Smooth muscle cell (in vitro differentiated cells): ENCODE results near the gene ITFG2. TPM values are rescaled to one million over a fixed set of nuclear protein-coding genes. Genes with fewer than 3 reads are reported as not detected.

Experiments used
- DNase-seq: peaks from one replicate; lab custom pipeline; 2025; ENCODE audit not compliant: unreplicated experiment; lab: John Stamatoyannopoulos, UW
- H2AFZ ChIP-seq: fragments of 200-600 bp; sonication (generic); 2 replicates; pipeline ENCODE4 v1.6.0; 2016; ENCODE audit warnings: antibody characterized with exemption, low read depth, mild to moderate bottlenecking
- H3F3A ChIP-seq: fragments of 200-600 bp; sonication (generic); 2 replicates; pipeline ENCODE4 v1.6.0; 2017; ENCODE audit warnings: antibody characterized with exemption, low read depth
- H3K27ac ChIP-seq: fragments of 200-600 bp; sonication (generic); 2 replicates; pipeline ENCODE4 v1.5.1; 2016; ENCODE audit warnings: low read depth, mild to moderate bottlenecking
- H3K27me3 ChIP-seq: fragments of 200-600 bp; sonication (generic); 2 replicates; pipeline ENCODE4 v1.6.1; 2016; ENCODE audit warnings: low read depth, mild to moderate bottlenecking
- H3K36me3 ChIP-seq: fragments of 200-600 bp; sonication (generic); 2 replicates; pipeline ENCODE4 v1.5.1; 2016; ENCODE audit warnings: low read depth
- H3K4me1 ChIP-seq: fragments of 200-600 bp; sonication (generic); 2 replicates; pipeline ENCODE4 v1.5.1; 2016; ENCODE audit warnings: low read depth
- H3K4me2 ChIP-seq: fragments of 200-600 bp; sonication (generic); 2 replicates; pipeline ENCODE4 v1.6.0; 2016; ENCODE audit warnings: mild to moderate bottlenecking
- H3K4me3 ChIP-seq: fragments of 200-600 bp; sonication (generic); 2 replicates; pipeline ENCODE4 v1.5.1; 2016; ENCODE audit warnings: mild to moderate bottlenecking
- H3K79me2 ChIP-seq: fragments of 200-600 bp; sonication (generic); 2 replicates; pipeline ENCODE4 v1.6.0; 2016; ENCODE audit warnings: low read depth, mild to moderate bottlenecking
- H3K9ac ChIP-seq: fragments of 200-600 bp; sonication (generic); 2 replicates; pipeline ENCODE4 v1.6.0; 2016; ENCODE audit warnings: low read depth
- H3K9me3 ChIP-seq: fragments of 200-600 bp; sonication (generic); replicated peaks from 2 replicates; pipeline ENCODE4 v1.5.1; 2016; ENCODE audit warnings: low read depth
- H4K20me1 ChIP-seq: fragments of 200-600 bp; sonication (generic); 2 replicates; pipeline ENCODE4 v1.6.0; 2016; ENCODE audit warnings: low read depth
- WGBS: methylation state at CpG from one replicate; pipeline ENCODE4 v1.1.7; 2016; ENCODE audit warnings: low lambda C conversion rate; 5-methylcytosine and 5-hydroxymethylcytosine counted together
- polyA plus RNA-seq: library from polyadenylated mRNA; unstranded; fragments of >200 nt; fragmentation: Nextera tagmentation; extraction: Ambion mirVana; gene quantifications from 2 replicates; pipeline ENCODE4 v1.2.1, GENCODE V29; 2016
- total RNA-seq: library from RNA; depleted of rRNA; stranded (reverse); fragments of >200 nt; gene quantifications from 2 replicates; pipeline ENCODE4 v1.2.3, GENCODE V29; 2014
- TF ChIP-seq, protein P1 (sequence below): fragments of 200-600 bp; sonication (generic); IDR thresholded peaks from 2 replicates; pipeline ENCODE4 v1.5.1; 2017; ENCODE audit warnings: borderline replicate concordance, mild to moderate bottlenecking, antibody characterized with exemption; ENCODE audit not compliant: insufficient read depth, poor library complexity, severe bottlenecking

Gene ITFG2
- total and polyA plus RNA-seq, 2 experiments from 2014 or later = 14.3 to 21.5 TPM

DNA sequence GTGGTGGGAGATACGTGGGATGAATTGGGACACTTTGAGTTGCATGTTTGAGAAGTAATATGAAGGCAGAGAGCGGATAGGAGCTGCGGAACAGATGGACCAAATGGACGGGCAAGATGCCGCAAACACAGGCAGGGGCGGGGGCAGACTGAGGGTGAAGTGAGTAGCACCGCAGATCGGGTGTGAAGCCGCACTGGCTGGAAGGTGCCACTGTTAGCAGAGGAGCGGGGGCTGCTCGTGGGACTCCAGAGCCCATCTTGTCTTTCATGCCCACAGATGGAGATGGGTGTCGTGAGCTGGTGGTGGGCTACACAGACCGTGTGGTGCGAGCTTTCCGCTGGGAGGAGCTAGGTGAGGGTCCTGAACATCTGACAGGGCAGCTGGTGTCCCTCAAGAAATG lies 7.3 kb downstream of the ITFG2 start:
- Histone ChIP-seq H3K4me3 (no peak overlapping the region), H3K79me2 (peaks cover 10% of the 10 kb centered on the region), H2AFZ (no peak overlapping the region), H3K4me2 (no peak overlapping the region), H3K9me3 (no peaks in the 10 kb centered on the region), H4K20me1 (no peaks in the 10 kb centered on the region), H3K36me3 (peaks cover 15% of the 10 kb centered on the region), H3K27ac (no peak overlapping the region), H3K9ac (no peak overlapping the region), H3F3A (no peaks in the 10 kb centered on the region), H3K27me3 (no peaks in the 10 kb centered on the region), H3K4me1 (peaks cover under 1% of the 10 kb centered on the region)
- TF ChIP-seq, protein P1, sequence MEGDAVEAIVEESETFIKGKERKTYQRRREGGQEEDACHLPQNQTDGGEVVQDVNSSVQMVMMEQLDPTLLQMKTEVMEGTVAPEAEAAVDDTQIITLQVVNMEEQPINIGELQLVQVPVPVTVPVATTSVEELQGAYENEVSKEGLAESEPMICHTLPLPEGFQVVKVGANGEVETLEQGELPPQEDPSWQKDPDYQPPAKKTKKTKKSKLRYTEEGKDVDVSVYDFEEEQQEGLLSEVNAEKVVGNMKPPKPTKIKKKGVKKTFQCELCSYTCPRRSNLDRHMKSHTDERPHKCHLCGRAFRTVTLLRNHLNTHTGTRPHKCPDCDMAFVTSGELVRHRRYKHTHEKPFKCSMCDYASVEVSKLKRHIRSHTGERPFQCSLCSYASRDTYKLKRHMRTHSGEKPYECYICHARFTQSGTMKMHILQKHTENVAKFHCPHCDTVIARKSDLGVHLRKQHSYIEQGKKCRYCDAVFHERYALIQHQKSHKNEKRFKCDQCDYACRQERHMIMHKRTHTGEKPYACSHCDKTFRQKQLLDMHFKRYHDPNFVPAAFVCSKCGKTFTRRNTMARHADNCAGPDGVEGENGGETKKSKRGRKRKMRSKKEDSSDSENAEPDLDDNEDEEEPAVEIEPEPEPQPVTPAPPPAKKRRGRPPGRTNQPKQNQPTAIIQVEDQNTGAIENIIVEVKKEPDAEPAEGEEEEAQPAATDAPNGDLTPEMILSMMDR = no peak
- no peak for DNase-seq
- 97% methylated on average over 15 of the region's 15 CpGs for WGBS

- H3K9me3 ChIP-seq = no peaks in the 10 kb centered on the region
- no peaks in the 10 kb centered on the region for H4K20me1 ChIP-seq
- peaks cover 15% of the 10 kb centered on the region for H3K36me3 ChIP-seq
- no peak overlapping the region for H3K9ac ChIP-seq
- peaks cover 4% of the 10 kb centered on the region for H3K79me2 ChIP-seq
- no peaks in the 10 kb centered on the region for H3K27me3 ChIP-seq
- no peak overlapping the region for H3K4me3 ChIP-seq
- DNase-seq = no peak
- WGBS = 92% methylated on average over 4 of the region's 9 CpGs
- H3K27ac ChIP-seq = no peak overlapping the region
- peaks cover 6% of the 10 kb centered on the region for H3K4me1 ChIP-seq
- TF ChIP-seq, protein P1 = no peak
- H3K4me2 ChIP-seq = no peak overlapping the region
- H2AFZ ChIP-seq = no peak overlapping the region
- H3F3A ChIP-seq = no peaks in the 10 kb centered on the region
Measured at GRCh38 chr12:2820432-2820831, 8.0 kb downstream of the ITFG2 start.

GRCh38 chr12:2823483-2823882 lies 11.0 kb downstream of the ITFG2 start:
- no peak overlapping the region for H3K9ac ChIP-seq
- H3K36me3 ChIP-seq = peaks cover 7% of the 10 kb centered on the region
- H3K4me2 ChIP-seq = no peak overlapping the region
- H4K20me1 ChIP-seq = no peaks in the 10 kb centered on the region
- H3K27ac ChIP-seq = no peak overlapping the region
- no peaks in the 10 kb centered on the region for H3K79me2 ChIP-seq
- H3F3A ChIP-seq = no peaks in the 10 kb centered on the region
- WGBS = 65% methylated on average over 7 of the region's 7 CpGs
- H3K9me3 ChIP-seq = no peaks in the 10 kb centered on the region
- H3K4me3 ChIP-seq = no peak overlapping the region
- DNase-seq = no peak
- H3K27me3 ChIP-seq = no peaks in the 10 kb centered on the region
- peaks cover 15% of the 10 kb centered on the region for H3K4me1 ChIP-seq
- TF ChIP-seq, protein P1 = no peak
- no peak overlapping the region for H2AFZ ChIP-seq

- TF ChIP-seq, protein P1 = no peak
- Histone ChIP-seq H3K27me3 (no peaks in the 10 kb centered on the region), H3K4me1 (peaks cover 15% of the 10 kb centered on the region), H2AFZ (no peak overlapping the region), H3K36me3 (peaks cover 7% of the 10 kb centered on the region), H4K20me1 (no peaks in the 10 kb centered on the region), H3K9ac (no peak overlapping the region), H3K4me2 (no peak overlapping the region), H3F3A (no peaks in the 10 kb centered on the region), H3K27ac (no peak overlapping the region), H3K9me3 (no peaks in the 10 kb centered on the region), H3K4me3 (no peak overlapping the region), H3K79me2 (no peaks in the 10 kb centered on the region)
- WGBS = 89% methylated on average over 6 of the region's 6 CpGs
- no peak for DNase-seq
Measured at GRCh38 chr12:2824541-2824940, 12.1 kb downstream of the ITFG2 start.
